NCI-H2196 (cell line): ENCODE results near the gene CSKMT.
"Not testable (repeated sequence)": the region's sequence is repeated elsewhere in the genome, so short reads cannot be mapped to it uniquely, and the experiment has no call there.

Source experiments
- DNase-seq: peaks from one replicate; lab custom pipeline; 2025; ENCODE audit not compliant: unreplicated experiment; lab: John Stamatoyannopoulos, UW

Gene CSKMT

DNA sequence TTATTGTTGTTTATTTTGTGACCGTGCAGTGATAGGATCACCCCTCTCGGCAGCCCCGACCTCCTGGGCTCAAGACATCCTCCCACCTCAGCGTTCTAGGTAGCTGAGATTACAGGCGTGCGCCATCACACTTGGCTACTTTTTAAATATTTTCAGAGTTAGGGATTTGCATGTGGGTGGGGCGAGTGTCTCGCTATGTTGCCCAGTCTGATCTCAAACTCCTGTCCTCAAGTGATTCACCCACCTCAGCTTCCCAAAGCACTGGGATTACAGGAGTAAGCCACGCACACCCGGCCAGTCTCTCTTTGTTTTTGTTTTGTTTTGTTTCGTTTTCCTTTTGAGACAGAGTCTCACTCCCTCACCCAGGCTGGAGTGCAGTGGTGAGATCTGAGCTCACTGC lies 10.8 kb upstream of the CSKMT start:
- no peak for DNase-seq

DNA sequence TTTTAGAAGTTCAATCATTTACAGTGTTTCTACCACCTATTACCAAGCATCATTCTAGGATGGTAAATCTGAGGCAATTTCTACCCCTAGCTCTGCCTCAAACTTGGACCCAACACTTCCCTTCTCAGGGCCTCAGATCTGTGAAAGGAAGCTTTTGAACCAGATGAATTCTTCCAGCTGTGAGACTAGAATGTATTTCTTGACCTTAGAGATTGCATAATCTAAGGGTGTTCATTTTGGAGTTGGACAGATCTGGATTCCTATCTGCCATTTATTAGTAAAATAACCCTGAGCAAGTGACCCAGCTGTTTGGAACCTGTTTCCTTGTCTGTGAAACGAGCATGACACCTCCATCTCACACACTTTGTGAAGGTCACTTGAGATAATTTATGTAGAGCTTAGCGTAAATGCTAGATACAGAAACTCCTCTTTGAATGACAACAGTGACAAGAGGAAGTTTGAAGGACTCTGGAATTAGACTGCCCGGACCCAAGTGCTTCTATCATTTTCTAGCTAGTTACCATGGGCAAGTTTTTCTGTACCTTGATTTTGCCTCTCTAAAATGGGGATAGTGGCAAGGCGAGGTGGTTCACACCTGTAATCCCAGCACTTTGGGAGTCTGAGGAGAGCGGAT lies 8.2 kb upstream of the CSKMT start:
- no peak for DNase-seq

DNA sequence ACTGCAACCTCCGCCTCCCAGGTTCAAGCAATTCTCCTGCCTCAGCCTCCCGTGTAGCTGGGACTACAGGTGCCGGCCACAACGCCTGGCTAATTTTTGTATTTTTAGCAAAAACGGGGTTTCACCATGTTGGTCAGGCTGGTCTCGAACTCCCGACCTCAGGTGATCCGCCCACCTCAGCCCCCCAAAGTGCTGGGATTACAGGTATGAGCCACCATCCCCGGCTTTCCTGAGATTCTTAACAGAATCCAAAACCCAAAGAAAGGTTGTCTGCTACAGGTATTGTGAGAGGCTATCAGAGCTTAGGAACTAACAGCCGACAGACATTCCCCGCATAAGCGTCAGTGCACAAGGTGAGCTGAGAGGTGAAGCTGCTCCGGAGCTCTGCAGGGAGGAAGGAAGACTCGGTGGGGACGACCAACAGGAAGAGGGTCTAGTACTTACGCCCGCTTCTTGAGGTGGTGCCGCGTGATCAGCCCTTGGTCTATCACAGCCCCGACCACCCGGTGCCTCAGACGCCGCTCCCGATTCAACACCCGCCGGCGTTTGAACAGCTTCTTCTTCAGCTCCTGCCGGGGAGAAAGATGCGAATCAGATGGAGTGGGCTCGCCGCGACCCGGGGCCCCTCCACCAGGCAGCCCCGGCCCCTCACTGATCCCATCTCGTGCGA lies 572 bp upstream of the CSKMT start:
- peak; percentile 65 for DNase-seq

DNA sequence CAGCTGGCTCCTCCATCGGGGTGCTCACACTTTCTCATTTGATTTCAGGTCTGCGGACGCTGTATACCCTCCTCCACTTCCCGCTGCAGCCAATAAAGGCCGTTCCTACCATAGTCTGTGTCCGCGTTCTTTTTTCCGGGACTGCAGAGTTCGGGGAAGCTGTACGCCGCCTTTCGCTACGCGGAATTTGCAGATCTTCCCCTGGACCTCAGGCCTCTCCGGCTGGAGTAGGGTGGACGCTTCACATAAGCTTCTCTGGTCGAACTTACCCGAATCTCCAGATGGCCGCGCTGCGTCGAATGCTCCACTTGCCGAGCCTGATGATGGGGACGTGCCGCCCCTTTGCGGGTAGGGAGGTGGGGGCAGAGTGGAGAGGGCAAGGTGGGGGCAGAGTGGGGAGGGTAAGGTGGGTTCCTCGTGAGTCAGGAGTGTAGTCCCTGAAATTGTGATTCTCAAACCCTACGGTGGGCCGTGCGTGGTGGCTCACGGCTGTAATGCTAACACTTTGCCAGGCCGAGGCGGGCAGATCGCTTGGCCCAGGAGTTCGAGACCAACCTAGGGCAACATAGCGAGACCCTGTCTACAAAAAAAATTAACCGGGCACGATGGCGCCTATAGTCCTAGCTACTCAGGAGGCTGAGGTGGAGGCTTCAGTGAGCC lies 617 bp downstream of the CSKMT start:
- DNase-seq = no peak

DNA sequence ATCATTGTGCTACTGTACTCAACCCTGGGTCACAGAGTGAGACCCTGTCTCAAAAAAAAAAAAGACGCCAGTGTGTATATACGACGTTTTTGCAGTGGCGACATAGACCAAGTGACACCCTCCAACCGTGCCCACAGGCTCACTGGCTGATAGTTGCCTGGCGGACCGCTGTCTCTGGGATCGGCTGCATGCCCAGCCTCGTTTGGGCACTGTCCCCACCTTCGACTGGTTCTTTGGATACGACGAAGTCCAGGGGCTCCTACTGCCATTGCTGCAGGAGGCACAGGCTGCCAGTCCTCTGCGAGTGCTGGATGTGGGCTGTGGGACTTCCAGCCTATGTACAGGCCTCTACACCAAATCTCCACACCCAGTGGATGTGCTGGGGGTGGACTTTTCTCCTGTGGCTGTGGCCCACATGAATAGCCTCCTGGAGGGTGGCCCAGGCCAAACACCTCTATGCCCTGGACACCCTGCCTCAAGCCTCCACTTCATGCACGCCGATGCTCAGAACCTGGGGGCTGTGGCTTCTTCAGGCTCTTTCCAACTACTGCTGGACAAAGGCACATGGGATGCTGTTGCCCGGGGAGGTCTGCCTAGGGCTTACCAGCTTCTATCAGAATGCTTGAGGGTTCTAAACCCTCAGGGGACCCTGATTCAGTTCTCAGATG lies 1.3 kb downstream of the CSKMT start:
- no peak for DNase-seq

DNA sequence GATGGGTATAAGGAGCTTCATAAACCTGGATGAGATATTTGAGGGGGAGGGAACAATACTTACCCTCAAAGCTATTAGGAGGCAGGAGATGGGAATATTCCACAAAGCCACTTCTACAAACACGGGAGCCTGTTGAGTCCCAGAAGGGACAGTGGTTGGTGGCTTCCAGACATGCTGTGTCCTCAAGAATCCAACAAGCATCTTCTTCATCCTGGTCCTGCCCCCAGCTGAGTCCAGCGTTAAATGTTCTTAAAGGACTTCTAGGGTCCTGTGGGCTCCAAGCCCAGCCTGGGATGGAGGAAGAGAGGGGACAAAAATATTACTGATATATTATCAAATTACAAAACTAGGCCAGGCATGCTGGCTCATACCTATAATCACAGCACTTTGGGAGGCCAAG lies 2.3 kb downstream of the CSKMT start:
- no peak for DNase-seq

DNA sequence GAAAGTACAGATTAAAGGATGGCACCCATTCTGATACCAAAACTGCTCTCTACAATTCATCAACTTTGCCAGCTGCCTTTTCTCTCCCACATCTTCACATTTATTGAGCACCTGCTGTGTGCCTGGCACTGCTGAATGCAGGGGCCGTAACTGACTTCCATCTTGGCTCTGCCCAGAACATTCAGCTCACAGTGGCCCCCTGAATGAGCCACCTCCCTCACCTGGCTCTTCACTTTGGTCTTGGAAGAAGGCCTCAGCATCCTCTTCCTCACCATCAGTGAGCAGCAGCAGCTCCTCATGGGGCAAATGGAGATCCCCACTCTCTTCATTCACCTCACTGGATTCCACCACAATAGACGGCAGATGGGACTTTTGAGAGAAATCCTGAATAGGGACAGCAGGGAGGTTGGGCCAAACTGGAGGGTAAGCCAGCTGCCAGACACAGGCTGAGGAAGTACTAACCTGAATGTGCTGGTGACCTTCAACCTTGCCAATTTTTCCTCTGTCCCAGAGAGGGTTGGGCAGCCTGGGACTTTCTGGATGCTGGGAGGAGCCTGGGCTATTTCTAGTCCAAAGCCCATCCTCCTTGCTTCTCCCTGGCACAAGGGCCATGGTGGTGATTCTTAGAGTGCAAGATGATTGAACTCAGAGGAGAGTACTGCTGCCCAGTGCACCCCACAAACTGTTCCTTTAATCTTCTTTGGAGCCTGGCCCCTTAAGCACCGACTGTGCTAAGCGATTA lies 4.5 kb downstream of the CSKMT start:
- no peak for DNase-seq

DNA sequence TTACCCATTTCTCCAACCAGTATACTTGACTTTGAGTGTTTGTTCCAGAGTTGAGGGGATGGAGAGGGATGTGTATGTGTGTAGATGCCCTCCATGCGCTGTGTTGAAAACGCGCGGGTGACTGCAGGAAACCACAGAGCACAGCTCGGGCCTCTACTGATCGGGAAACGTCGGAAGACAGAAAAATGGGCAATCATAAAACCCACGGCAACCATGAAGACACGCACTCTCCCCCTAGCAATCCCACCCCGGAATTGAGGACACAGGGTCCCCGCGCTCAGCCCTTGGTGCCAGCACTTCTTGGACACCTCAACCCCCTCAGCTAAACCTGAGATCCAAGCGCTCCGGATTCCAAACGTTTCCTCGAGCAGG lies 6.1 kb downstream of the CSKMT start:
- DNase-seq = no peak

DNA sequence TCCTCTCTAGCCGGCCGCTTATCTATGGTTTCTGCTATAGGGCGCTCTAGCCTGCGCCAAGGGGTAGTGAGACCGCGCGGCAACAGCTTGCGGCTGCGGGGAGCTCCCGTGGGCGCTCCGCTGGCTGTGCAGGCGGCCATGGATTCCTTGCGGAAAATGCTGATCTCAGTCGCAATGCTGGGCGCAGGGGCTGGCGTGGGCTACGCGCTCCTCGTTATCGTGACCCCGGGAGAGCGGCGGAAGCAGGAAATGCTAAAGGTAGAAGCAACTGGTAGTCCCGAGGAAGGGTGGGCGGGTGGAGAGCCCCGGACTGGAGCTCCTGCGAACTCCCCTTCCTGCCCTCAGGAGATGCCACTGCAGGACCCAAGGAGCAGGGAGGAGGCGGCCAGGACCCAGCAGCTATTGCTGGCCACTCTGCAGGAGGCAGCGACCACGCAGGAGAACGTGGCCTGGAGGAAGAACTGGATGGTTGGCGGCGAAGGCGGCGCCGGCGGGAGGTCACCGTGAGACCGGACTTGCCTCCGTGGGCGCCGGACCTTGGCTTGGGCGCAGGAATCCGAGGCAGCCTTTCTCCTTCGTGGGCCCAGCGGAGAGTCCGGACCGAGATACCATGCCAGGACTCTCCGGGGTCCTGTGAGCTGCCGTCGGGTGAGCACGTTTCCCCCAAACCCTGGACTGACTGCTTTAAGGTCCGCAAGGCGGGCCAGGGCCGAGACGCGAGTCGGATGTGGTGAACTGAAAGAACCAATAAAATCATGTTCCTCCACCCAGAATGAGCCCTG lies 6.7 kb downstream of the CSKMT start, which contains the start of the genes LBHD1 and UQCC3:
LBHD1 (minus strand) TSS at position 660 of the 782 bp plus-strand sequence. CDS start 2,236 bp downstream, outside the sequence.
UQCC3 (plus strand) TSS at position 66 of the 782 bp plus-strand sequence; CDS start at position 139, 73 bp downstream.
- DNase-seq = peak; percentile 81

DNA sequence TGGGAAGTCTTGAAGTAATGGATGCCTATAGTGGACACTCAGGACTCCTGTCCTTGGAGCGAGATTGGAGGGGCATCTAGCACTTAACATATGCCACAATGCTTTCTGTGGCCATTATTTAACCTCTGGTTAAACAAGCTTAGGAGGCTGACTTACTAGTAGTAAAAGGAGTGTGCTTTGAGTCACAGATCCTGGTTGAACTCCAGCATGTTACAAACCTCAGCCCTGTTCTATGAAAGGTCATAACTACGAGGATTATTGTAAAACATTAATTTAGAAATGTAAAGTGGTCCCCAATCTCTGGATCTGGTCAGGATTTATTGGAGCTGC lies 8.0 kb downstream of the CSKMT start:
- no peak for DNase-seq

DNA sequence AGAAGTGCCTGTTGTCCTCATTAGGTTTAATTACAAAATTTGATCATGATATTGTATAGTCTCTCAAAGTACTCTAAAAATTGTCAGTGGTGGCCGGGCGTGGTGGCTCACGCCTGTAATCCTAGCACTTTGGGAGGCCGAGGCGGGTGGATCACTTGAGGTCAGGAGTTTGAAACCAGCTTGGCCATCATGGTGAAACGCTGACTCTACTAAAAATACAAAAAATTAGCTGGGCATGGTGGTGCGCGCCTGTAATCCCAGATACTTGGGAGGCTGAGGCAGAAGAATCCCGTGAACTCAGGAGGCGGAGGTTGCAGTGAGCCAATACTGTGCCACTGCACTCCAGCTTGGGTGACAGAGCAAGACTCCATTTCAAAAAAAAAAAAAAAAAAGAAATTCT lies 10.3 kb downstream of the CSKMT start:
- DNase-seq = not testable (repeated sequence)

DNA sequence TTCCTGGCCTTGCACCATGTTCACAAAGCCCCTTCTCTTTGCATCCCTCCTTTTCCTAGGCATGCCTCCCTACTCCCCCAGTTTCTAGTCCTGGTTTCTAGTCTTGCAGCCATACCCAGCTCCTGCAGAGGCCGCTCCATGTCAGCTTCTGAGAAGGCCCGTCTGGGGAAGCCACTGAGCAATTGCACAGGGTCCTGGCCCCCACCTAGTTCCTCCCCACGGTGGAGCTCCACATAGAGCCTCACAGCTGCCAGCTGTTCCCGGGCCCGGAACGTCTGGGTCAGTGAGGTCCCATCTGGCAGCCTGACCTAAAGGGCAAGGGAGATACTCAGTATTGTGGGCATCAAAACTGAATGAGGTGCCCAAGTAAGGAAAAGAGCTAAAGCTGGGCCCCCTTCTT lies 11.6 kb downstream of the CSKMT start:
- DNase-seq = no peak

DNA sequence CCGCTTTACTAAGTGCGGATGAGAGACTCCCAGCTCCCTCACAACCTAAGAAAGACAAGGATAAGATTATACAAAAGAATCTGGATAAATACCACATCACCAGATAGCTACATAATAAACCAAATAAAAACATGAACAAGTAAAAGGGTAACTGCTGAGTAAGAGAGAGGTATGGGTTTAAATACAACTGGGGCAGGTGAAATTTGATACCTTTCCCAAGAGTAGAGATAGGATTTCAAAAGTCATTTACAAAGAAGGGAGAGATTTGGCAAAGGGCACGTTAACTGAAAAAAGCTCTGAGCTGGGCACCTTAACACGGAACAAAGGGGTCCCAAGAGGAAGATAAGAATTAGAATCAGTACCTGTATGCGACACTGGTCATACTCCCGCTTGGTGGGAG lies 12.0 kb downstream of the CSKMT start:
- no peak for DNase-seq

DNA sequence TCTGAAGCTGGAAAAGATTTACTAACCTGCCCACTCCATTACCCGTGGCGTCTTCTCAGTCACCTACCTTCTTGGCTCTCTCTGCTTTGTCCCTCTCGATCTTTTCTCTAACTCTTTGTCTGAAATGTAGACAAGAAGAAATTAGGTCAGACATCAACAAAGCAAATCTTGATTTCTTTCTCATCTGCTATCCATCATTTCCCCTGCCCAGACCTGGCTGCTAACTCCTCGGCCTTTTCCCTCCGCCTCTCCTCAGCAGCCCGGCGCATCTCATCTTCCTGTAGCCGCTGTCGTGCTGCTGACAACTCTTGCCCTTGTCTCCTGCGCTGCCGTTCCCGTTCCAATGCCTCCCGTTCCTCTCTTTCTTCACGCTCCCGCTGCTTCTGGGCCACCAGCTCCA lies 12.6 kb downstream of the CSKMT start:
- no peak for DNase-seq

DNA sequence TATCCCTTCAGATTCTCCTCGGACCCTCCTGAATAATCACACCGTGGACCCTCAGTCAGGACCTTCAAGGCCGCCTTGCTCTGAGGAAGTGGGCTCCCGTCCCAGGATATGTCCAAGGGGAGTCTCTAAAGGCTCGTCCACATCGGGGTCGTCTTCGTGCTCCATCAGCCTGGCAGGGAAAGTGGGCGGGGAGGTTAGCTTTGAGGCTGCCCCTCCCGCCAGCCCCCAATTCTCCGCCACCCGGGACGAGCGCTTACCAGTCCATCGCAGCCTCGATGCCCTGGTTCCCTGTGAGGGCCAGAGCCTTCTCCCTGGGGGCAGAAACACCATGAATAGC lies 13.3 kb downstream of the CSKMT start:
- DNase-seq = no peak

DNA sequence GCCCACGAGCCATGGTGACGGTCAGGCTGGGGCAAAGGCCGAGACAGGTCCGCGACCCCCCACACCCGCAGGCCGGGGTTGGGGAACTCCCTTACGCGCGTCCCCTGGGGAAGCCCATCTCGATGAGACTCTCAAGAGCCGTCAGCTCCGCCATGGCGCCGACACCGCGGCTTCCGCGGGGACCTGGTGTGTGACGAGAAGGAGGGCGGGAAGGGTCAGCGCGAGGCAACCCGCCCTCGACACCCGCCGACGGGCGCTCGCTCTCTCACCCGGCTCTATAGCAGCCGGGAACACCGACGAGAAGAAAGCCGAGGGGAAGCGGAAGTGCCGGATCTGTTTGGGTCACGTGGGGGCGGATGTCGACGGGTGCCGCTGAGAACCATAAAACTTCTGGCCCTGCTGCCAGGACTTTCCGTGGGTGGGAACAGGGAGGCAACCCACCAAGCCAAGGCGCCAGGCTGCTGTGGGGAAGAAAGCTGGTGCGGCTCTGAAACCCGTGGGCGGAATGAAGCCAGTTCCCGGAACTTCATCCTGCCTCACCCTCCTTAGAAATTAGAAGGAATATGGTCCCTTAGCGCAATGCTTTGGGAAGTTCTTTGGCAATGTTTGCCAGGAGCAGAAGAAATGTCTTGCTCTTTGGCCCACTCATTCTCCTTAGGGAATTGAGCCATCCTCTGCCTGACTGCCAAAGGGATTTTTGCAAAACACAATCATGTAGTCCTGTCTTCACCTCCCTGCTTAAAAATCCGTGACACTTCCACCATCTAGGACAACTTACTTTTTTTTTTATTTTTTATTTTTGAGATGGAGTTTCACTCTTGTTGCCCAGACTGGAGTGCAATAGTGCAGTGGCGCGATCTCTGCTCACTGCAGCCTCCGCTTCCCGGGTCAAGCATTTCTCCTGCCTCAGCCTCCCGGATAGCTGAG lies 13.9 kb downstream of the CSKMT start, which contains the start of gene UBXN1:
UBXN1 (minus strand) TSS at position 304 of the 927 bp plus-strand sequence; CDS start at position 154, 150 bp downstream.
- DNase-seq = peak; percentile 84

DNA sequence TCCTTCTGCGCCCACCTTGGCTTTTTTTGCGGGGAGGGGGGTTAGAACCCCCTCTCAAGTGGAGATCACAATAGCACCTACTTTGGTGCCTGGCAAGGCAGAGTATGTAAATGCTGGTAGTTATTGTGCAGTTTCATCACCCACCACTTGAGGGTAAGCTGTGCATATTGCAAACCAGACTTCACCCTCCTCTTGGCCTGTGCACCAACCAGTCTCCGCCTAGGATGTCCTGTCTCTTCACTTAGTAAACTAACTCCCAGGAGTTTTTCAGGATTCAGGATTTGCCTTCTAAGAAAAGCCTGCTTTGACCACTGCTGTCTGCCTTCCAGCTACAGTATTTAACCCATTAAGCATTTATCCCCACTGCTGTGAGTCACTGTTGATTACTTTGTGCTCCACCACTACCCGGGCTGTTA lies 15.7 kb downstream of the CSKMT start:
- peak; percentile 50 for DNase-seq

DNA sequence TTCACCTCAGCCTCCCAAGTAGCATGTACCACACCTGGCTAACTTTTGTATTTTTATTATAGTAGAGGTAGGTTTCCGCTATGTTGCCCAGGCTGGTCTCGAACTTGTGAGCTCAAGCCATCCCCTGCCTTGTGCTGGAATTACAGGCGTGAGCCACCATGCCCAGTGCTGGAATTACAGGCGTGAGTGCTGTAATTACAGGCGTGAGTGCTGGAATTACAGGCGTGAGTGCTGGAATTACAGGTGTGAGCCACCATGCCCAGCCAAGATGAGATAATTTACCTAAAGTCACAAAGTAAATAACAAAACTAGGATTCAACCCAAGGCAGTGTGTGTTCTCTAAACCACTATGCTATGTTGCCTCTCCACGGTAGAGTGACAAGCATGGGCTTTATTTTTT lies 17.4 kb downstream of the CSKMT start:
- no peak for DNase-seq
